NCI-H1092 treated with DMSO at 0.1 percent for 48 hours (cell line): ENCODE data around the gene MEF2A.
A peak's percentile ranks its signal among the peaks of the same experiment; 100 is the strongest.
"Not testable (repeated sequence)": the region's sequence is repeated elsewhere in the genome, so short reads cannot be mapped to it uniquely, and the experiment has no call there.

Experiments used
- DNase-seq: peaks from one replicate; lab custom pipeline; 2025; lab: John Stamatoyannopoulos, UW

MEF2A gene

GRCh38 chr15:99651023-99651807 is 85.4 kb downstream of the MEF2A start:
- DNase-seq = no peak

DNA sequence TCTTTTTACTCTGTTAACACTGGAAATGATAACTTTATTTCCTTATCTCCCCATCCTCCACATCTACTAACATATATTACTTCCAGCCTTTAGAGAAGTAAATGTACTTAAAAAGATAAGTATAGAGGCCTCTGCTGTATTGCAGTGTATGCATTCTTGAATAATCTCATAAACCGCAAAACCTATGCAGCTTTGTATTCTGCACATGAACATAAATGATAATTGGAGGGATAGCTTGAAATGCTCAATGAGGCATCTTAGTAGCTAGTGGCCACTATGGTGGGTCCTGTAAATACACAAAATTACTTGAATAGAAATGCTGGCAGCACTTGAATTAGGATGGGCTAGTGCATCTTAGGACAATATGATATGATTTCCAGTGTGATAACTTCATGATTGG is 90.4 kb downstream of the MEF2A start:
- DNase-seq = no peak

DNA sequence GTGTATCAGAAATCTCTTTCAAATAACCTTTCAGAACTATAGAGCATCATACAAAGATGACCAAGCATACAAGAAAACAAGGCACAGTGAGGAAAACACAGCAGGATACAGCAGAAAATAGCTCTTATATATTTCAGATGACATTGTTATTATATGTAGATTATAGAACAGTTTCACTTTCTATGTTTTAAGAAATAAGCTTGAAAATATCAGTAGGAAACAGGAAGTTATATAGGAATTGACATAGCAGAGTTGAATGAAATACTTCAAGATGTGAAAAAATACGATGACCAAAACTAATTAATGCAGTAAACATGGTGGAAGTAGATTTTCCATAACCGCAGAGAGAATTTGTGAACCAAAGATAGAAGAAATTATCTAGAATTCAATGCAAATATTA is 92.2 kb downstream of the MEF2A start:
- no peak for DNase-seq

- no peak for DNase-seq
Measured at GRCh38 chr15:99662903-99663302, 97.1 kb downstream of the MEF2A start.

- not testable (repeated sequence) for DNase-seq
Measured at GRCh38 chr15:99666073-99666472, 100.3 kb downstream of the MEF2A start.

DNA sequence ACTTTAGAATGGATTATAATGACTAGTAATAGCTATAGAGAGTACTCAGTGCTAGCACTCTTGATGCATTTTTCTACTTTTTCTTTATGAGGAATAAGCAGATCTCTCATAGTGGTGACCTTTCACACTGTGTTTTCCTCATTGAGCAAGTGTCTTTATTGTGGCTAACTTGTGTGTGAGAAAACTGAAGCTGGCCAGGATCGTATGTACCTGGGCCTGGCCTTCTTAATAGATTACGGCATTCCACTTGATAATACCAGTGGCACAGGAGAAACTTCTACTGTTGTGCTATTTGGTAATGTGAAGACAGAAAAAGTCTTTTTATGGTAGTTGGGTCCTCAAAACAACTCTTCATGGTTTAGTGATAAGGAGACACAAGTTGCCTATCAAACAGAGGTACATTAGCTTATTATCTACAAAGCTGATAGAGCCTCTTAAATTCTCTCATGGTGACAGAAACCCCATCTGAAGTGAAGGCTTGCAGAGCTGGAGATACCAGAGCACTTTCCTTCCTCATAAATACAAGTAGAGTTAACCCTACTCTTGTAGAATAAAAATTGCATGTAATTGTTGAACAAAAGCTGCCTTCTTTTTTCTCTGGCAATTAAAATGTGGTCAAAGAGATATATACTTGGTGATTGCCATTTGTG is 102.9 kb downstream of the MEF2A start:
- DNase-seq = no peak

GRCh38 chr15:99669250-99669649 is 103.5 kb downstream of the MEF2A start:
- no peak for DNase-seq

GRCh38 chr15:99671926-99672635 is 106.3 kb downstream of the MEF2A start:
- DNase-seq = no peak

DNA sequence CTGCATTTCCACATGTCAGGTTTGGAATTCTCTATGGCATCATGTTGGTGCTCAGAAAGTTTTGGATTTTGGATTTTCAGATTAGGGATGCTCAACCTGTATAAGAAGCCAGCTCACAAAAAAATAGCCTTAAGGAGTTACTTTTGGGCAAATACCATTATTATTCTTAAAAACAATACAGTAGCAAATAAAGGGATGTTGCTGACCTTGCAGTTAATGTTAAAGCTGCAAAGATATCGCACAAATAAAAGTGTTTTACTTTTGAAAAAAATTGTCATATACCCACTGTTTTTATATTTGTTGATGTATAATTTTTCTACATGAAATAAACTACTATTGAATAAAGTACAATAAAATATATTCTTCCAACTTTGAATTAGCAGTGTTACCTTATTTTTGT is 107.3 kb downstream of the MEF2A start:
- no peak for DNase-seq

DNA sequence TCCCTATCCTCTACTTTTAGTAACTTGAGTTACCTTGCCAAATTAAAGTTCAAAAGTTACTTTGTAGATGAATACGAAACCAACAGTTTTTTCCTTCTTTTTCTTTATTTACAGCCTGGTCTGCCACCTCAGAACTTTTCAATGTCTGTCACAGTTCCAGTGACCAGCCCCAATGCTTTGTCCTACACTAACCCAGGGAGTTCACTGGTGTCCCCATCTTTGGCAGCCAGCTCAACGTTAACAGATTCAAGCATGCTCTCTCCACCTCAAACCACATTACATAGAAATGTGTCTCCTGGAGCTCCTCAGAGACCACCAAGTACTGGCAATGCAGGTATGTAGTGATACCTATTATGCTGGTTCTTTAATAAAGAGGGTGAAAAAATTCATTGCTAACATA is 108.5 kb downstream of the MEF2A start:
- DNase-seq = no peak

- no peak for DNase-seq
Measured at GRCh38 chr15:99677540-99678134, 111.9 kb downstream of the MEF2A start.

GRCh38 chr15:99680276-99680675 is 114.5 kb downstream of the MEF2A start:
- no peak for DNase-seq

- DNase-seq = no peak
Measured at GRCh38 chr15:99681990-99682389, 116.2 kb downstream of the MEF2A start.

DNA sequence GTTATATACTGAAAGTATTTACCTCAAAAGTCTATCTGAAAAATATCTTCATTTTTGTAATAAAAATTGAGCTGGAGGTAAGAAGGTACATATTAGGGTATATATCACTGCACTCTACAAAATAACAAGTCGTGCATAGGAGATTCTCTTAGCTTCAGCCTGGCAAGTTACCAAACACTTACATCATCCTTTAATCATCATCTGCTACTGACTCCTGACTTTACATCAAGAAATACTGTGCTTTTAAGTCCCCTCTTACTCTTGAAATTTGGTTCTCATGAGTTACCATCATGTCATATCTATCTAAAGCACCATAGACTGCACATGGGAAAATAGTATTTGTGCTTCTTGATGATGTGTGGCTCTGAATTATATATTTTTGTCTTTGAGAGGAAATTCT is 116.7 kb downstream of the MEF2A start:
- no peak for DNase-seq

GRCh38 chr15:99683000-99683670 is 117.4 kb downstream of the MEF2A start:
- no peak for DNase-seq

GRCh38 chr15:99686290-99686689 is 120.5 kb downstream of the MEF2A start:
- no peak for DNase-seq

DNA sequence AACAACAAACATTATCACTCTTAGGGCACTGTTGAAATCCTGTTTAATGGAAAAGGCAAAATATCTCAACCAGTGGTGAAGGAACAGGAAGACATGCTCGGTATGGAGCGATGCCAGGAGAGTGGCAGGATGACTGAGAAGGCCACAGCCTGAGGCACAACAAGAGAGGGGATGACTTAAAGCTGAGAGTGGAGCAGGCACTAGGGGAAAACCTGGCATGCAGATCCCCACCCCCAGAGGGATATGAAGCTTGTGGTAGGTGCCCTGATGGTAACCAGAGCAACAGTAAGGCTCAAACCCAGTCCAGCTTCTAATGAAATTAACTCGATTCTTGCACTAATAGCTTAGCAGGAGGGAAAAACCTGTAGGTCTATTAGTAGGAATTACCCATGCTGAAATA is 127.0 kb downstream of the MEF2A start:
- DNase-seq = no peak

DNA sequence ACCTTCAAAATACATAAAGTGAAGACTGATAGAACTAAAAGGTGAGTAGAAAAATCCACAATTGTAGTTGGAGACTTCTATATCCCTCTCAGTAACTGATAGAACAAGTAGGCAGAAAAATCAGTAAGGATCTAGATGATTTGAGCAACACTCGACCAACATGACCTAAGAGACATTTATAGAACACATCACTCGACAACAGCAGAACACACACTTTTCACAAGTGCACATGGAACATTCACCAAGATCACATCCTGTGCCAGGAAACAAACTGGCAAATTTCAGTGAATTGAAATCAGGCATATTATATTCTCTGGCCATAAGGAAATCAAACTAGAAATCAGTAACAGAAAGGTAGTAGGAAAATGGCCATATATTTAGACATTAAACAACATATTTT is 130.3 kb downstream of the MEF2A start:
- DNase-seq = no peak

DNA sequence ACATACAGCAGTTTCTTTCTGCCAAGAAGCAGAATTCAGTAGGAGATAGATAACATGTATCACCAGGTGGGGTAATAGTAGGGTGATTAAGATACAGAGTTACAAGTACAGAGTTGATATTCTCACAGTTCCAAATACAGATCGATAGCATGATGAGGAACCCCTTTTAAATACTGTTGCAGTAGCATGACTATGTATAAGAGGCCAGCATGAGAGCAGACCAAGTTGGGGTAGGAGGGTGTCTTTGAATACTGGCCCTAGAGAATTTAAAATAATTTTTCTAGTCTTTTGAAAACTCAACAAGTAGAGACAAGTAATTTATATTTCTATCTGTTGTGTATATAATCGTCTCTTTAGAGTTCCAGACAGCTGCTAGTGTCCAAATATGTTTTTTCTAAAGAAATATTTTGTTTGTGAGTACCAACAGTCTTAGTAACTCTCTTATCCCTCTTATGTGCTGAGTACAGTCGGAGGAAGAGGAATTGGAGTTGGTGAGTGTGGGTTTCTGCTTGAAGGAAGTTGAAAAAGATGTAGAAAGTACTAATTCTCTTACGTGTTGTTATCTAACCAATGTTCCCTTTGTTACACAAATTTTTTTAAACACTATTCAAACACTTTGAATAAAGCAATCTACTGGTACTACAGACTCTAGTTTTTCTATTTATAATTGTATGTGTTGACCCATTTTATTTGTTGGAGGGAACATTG is 137.3 kb downstream of the MEF2A start:
- DNase-seq = no peak

DNA sequence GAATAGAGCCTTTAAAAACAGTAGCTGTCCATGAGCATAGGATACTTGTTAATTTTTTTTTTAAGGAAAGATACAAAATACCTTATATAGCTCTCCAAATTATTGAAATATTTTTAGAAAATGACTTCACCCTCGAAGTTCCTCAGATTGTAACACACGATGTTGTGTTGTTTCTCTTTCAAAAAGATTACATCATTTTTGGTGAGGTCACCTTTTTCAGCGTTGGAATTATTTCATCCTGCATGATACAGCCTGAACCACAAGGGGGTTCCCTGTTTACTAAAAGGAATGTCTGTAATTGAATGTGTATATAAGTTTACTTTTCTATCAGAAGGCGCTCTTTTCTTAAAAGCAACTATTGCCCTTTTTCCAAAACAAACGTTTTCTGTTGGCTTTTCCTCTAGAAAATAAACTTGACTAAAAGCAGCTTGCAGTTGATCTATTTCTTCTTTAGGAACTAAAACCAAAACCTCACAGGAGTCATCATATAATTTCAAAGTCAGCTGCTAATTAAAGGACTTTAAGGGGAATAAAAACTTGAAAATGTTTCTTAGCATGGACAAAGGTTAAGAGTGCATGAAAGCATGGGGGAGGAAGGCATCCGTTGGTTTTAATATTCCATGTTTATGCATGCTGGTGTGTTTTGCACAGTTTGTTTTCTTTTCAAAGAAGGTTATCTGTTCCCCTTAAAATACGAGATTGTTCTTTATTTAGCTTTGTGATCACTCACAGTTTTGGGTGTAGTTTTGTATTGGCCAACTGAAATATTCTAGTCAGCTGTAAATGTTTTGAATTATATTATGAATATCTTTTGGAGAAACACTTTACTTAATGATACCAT is 138.0 kb downstream of the MEF2A start:
- DNase-seq = no peak

GRCh38 chr15:99704444-99704838 is 138.7 kb downstream of the MEF2A start:
- DNase-seq = peak; percentile 59
